ENCODE measurements around the gene AP3D1.
A peak's percentile ranks its signal among the peaks of the same experiment; 100 is the strongest.
"Not testable (repeated sequence)": the region's sequence is repeated elsewhere in the genome, so short reads cannot be mapped to it uniquely, and the experiment has no call there.

AP3D1 gene

DNA sequence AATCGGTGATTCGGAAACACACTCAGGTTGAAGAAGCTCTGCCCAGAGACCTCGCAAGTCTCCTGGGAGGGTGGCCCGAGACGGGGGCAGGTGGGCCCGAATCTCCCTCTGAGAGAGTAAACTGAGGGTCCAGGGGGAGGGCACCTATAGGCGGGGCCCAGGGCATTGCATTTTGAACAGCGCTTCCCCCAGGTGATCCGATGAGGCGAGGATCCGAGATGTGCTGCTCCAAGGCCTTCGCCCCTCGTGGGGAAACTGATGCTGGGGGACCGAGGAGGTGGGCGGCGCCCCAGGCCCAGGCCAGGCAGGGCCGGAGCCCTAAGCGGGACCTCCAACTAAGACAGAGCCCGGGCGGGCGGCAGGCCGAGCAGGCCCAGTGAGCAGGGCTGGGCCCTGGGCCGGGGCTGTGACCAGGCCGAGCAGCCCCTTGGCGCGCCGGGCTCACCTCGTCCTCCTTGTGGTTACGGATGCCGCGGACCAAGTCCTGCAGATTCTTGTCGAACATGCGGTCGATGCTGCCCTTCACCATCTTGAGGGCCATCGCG, 500 bp downstream of the AP3D1 start:
- peak in 1 of 2 donors; percentile 21 for DNase-seq (ENCODE audit: low read depth in 2 of 2)

DNA sequence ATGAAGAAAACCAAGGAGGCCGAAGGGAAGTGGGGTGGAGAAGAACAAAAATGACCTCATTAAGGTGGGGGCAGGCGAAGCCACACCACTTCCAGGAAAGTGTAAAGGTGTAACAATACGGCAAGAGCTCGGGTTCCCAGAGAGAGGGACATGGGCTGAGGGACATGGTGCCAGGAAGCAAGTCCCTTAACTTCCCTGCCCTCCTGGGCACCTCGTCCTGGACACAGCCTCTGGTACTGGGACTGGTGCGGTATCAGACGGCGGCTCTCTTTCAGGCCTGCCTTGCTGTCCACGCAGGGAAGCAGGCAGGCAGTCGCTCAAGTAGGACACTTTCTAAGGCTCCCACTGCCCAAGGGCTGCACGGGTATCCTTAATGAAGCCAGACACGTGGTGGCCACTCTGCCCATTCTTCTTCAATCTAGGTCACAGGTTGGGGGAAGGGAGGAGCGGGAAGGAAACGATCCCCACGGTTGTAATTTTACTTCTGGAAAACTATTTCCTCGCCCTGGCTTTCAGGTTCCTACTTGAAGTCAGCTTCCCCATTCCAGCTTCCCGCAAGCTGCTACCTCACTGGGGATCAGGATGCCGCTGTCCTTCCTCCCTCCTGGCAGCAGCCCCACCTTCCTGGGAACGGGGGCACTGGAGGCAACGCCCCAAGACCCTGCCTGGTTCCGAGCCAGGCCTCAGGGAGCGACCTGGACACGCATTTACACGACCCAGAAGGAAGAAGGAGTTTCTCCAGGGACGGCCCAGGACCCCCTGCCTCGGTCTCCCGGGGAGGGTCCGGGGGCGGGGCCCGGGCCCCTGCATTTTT, 1.2 kb downstream of the AP3D1 start:
- DNase-seq (ENCODE audit: low read depth in 2 of 2), result no peak

DNA sequence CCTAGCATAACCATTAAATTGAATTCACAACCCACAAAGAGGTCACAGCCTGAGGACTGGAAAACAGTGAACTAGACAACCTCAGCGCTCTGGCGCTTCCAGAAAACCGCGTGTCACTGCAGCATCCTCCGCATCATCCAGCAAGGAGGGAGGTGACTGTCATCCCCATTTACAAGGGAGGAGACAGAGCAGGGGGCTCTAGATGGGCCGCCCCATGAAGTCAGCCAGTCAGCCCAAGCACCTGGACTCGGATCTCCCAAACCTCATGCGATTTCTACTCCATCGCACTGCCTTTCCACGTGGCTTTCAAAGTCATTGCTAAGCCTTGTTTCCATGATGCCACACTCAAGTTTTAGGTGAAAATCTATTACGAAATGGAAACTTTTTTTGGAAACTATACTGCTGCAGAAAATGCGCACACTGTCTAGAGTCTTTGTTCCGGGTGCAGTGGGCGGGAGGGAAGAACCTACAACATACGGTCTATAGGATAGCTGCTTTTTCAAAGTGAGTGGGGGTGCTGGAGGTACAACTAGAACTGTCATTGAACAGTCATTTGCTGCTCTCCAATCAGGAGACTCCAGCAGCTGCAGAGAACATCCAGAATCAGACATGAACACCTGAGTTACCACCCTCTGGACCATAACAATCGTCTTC, 2.8 kb downstream of the AP3D1 start:
- no peak for DNase-seq (ENCODE audit: low read depth in 2 of 2)

DNA sequence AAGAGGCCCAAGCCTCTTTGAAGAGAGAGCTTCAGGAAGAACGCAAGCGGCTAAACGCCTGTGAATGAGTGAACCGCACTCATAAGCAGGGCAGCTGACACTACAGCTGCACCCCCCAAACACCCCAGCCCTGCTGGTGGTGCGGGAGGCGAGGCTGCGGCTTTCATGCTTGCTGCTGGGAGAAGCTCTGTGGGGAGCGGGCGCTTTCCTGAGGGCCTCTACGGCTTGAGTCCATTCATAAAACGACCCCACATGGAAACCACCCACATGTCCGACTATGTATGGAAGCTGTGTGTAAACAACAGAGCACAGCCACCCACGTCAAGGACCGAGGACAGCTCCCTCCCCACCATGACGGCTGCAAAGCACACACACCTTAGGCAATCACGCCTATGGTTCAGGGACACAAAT, 5.5 kb downstream of the AP3D1 start:
- no peak for DNase-seq (ENCODE audit: low read depth in 2 of 2)

DNA sequence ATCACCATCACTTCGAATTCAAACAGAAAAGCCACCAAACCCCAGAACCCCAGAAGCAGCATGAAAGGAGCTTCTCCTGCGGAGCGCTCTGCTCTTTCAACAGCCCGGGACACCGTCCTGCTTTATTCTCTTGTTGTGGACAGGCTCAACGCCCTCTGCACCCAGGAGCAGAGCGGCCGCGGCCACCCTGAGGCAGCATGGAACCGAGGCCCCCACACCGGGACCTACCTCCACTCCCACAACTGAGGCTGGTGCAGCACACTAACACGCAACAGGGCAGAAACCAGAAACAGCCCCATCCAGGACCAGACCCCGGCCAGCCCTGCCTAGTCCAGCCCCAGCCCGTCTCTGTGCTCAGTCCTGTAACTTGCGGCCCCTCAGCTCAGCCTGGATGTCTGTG, 7.2 kb downstream of the AP3D1 start:
- DNase-seq (ENCODE audit: low read depth in 2 of 2), result no peak

DNA sequence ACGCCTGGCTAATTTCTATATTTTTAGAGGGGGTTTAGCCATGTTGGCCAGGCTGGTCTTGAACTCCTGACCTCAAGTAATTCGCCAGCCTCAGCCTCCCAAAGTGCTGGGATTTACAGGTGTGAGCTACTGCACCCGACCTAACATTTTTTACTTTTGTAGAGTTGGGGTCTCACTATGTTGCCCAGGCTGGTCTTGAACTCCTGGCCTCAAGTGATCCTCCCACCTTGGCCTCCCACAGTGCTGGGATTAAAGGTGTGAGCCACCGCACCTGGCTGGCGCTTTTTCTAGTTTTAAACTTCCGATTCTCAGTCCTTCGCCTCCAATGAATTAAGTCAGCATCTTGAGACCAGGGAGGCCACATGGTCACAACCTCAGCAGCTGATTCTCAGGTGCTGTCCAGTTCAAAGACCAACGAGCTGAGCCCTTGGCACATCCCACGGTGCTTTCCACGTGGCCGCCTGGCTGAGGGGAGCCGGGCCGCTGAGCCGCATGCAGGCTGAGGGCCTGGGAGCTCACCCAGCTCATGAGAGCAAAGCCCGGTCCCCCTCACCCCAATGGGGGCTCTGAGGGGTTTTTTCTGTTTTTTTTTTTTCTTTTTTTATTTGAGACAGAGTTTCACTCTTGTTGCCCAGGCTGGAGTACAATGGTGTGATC, 9.1 kb downstream of the AP3D1 start:
- no peak for DNase-seq (ENCODE audit: low read depth in 2 of 2)

DNA sequence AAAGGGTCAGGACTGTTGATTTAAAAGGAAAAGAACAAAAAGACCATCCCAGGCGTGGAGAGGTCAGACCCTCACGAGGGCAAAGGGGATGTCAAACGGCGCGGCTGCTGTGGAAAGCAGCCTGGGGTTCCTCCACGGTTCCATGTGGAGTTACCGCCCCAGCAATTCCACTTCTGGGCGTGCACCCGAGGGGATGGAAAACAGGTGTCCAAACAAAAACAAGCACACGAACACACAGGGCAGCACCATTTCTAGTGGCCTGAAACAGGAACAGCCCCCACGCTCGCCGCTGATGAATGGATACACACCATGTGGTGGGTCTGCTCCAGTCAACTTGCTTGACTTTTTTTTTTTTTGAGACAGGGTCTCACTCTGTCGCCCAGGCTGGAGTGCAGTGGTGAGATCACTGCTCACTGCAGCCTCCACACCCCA, 11.2 kb downstream of the AP3D1 start:
- no peak for DNase-seq (ENCODE audit: low read depth in 2 of 2)

DNA sequence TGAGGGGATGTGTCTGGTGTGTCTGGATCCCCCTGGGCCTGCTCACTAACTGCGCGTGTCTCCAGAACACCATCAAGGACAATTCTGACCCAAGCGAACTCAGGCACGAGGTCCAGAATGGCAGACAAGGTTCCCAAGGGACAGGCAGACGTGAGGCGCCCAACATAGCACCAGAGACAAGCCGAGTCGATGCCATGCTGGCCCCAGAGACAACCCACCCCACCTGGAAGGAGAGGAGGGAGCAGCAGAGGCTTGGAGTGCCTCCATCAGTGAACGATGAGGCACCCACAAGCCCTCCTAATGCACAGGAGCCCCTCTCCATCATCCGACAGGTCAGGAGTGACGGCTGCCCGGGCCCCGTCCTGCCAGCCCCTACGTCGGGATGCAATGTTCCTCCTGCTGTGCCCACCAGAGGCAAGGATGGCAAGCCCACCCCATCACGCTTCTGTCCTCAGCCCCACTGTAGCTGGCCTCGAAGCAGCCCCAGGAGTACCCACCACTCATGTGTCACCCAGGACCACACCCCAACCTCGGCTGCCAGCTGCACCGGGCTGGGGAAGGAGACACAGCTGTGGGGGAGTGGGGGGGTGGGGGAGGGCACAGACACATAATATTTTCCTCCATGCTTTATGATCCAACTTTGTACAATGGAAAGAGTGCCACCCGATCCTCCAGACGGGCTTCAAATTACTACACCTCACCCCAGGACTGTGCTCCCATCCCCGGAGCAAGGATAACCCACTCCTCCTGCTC, 11.8 kb downstream of the AP3D1 start:
- DNase-seq (ENCODE audit: low read depth in 2 of 2), result no peak

DNA sequence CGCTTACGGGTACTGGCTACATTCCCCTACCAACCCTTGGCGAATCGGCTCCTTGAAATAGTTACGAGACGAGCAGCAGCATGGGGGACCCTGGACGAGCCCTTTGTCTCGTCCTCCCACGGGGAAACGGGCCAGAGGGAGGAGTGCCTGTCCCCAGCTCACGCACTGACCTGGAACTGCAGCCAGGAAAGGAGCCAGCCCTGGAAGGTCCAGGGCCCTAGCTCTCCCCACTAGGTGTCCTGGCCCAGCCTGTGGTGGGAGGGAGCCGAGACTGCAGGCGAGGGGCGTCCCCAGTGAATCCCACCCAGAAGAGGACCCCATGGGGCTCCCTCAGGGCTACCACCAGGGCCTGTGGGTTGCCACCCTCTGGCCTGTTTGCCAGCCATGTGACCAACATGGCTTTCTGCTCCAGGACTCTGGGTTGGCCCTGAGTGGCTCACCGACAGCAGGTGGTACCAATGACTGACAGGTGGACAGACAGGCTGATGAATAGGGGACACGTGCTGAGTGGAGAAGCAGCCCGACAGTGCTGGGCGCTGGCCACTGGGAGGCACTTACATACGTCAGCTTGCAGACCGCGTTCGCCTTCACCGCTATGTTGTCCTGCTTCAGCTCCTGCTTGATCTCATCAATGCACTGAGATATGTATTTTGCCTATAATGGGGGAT, 13.2 kb downstream of the AP3D1 start:
- DNase-seq (ENCODE audit: low read depth in 2 of 2), result no peak

DNA sequence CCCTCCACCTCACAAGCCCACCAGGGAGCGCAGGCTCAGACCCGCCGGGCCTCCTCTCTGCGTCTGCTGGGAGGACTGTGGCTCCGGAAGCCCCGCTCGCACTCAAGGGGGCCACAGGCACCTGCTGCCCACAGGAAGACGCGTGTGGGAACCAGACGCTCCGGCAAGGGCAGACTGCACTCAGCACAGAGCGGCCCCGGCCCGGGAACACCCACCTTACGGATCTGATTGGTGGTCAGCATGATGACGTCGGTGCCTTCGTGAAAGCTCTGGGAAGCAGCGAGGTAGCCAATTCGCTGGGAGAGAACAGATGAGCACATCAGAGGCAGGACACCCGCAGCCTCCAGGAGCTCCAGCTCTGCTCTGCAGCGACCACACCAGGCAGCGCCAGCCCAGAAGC, 14.6 kb downstream of the AP3D1 start:
- no peak for DNase-seq (ENCODE audit: low read depth in 2 of 2)

DNA sequence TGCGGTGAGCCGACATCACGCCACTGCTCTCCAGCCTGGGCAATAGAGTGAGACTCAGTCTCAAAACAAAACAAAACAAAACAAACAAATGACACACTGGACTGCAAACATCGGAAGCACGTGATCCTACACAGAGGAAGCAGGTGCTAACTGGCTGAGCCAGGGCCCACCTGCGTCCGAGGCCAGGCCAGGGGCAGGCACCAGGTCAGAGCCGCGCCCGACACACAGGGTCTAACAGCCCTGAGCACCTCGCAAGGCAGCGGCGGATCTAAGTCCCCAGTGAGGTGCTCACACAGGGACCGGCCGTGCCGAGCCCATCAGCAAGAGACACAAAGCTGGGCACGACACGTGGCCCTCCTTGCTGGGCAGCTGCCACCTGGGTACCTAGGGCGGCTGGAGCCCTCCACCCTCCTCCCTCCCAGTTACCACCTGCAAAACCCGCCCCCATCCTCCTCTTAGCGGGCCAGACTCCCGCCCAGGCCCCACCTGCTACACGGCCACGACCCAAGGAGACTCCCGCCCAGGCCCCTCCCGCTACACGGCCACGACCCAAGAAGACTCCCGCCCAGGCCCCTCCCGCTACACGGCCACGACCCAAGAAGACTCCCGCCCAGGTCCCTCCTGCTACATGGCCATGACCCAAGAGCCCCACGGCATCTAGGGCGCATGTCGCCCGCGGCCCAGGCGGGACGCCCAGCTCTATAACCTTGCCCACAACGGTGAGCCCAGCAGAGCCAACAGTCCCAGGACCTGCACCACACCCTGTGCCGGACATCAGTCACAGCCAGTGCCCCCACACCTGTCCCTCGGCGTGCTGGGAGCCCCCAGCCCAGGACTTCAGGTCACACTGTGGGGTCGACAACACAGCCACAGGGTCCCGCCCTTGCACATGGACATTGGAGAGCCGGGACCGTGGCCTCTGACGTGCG, 15.6 kb downstream of the AP3D1 start:
- DNase-seq (ENCODE audit: low read depth in 2 of 2), result no peak

DNA sequence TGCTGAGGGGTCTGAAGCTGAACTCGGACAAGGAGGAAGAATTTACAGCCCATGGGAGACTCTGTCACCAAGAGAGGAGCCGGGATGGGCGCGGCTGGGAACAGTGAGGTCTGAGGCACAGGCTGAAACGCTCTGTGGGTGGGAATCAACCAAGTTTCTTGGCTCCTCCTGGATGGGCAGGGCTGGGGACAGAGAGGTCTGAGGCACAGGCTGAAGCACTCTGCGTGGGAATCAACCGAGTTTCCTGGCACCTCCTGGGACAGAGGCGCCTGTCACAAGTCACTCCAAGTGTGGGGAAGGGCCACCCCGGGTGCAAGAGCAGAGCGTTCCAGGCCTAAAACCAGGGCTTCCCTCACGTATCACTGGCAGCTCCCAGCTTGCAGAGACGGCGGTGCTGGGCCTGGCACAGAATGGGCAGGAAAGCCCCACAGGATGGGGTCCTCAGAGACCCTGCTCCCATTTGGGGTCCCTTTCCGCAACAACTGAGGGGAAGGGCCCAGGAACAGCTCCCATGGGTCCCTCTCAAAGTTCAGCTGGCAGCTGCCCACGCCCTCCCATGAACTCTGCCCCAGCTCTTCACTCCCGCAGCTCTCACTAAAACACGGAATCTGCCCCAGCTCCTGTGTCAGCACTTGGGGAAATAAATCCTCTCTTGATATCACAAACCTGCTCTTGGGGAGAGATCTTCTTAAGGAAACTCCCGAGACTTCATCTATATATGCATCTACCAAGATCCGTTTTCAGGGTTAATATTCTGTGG, 18.5 kb downstream of the AP3D1 start:
- DNase-seq (ENCODE audit: low read depth in 2 of 2), result no peak

DNA sequence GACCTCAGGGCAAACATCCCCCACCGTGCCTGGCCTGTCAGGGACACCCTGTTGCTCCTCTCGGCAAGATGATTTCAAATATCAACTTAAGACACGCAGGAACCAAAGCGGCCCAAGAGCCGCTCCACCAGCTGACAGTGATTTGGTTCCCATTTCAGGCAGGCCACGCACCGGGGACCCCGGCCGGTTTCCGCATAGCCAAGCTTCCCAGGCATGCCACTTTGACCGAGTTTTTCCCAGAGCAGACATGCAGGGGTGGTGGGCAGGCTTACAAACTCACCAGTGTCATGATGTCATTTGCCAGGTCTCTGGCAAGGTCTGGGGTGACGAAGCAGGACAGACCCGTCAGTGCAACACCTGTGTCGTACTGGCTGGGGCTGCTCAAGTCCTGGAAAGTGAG, 19.2 kb downstream of the AP3D1 start:
- no peak for DNase-seq (ENCODE audit: low read depth in 2 of 2)

DNA sequence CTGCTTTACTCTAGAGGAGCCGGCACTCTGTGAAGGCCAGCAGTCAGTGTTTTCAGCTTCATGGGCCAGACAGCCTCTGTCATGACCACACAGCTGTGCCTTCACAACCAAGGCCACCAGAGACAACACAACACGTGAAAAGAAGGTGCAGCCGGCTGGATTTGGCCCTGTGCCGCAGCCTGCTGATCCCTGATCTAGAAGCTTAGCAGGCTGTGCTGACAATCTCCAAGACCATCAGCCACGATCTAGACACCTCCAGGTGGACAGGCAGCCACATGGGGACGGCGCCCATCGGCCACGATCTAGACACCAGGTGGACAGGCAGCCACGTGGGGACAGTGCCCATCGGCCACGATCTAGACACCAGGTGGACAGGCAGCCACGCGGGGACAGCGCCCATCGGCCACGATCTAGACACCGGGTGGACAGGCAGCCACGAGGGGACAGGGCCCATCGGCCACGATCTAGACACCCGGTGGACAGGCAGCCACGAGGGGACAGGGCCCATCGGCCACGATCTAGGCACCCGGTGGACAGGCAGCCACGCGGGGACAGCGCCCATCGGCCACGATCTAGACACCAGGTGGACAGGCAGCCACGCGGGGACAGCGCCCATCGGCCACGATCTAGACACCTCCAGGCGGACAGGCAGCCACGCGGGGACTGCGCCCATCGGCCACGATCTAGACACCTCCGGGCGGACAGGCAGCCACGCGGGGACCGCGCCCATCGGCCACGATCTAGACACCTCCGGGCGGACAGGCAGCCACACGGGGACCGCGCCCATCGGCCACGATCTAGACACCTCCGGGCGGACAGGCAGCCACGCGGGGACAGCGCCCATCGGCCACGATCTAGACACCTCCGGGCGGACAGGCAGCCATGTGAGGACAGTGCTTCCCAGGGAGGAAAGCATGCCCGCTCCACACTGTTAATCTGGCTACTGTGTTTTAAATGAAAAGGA, 20.1 kb downstream of the AP3D1 start:
- not testable (repeated sequence) for DNase-seq (ENCODE audit: low read depth in 2 of 2)

DNA sequence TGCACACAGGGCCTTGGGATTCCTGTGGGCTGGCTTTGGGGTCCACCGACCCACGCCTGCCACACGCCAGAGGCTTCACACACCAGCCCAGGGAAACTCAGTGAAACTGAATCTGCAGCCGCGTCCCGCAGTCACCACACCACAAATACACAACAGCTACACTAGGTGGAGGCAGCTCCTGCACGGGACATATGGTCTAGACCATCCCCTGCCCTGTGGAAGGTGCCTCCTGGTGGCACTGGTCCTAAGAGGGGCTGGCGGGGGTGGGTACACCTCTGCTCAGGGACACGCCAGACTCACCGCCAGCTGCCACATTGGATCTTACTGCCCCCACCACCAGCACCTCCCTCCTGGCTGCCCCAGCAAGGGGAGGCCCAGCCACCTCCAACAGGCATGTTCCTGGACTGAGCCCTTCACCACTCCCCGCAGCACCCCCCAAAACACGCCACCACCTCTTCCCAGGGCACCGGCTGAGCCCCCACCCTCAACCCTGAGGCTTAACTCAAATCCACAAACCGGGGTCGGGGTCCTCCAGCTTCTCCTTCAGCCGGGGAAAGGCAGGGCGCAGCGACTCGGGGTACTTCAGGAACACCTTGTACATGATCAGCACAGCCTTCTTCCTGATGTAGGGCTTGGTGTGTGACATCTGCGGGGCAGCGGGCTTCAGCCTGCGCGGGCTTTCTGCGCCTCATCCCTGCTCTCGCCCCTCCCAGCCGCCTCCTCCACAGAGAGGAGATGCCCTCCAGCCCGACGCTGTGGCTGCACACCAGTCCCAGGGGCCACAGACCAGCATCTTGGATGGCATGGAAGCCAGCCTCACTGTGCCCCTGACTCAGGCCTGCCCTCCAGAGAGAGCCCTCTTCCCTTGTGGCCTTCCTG, 21.2 kb downstream of the AP3D1 start:
- DNase-seq (ENCODE audit: low read depth in 2 of 2), result no peak

DNA sequence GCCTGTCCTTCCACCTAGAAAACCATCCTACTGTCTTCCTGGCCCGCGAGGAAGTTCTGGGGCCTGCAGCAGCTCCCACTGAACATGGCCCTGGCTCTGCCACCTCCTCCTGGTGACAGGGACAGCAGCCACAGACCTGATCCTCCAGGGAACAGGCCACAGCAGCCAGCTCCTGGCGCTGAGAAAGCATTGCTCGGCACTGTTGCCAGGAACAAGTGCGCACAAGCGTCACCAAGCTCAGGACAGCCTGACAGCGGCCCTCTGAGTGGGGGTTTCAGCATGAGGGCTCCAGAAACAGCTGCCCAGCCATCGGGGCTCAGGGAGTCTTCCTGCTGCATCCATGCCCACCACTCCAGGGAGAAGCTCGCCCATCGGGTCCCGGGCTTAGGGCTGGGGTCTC, 21.9 kb downstream of the AP3D1 start:
- DNase-seq (ENCODE audit: low read depth in 2 of 2), result no peak

DNA sequence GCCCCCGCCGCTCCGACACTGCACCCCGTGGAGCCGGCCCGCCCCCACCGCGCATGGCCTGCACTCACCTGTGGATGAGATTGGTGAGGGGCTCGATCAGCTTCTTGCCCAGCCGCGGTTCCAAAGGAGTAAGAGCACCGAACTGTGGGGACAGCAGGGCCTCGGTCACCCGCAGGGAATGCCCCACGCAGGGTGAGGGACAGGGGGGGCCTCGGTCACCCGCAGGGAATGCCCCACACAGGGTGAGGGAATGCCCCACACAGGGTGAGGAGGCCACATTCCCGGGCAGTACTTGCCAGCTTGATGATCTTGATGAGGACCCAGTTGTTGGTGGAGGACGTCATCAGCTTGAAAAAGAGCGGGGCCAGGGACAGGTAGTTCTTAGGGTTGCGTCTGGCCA, 22.3 kb downstream of the AP3D1 start:
- DNase-seq (ENCODE audit: low read depth in 2 of 2), result no peak
